ENCODE measurements around the gene PRKAB2.
"Not testable (repeated sequence)": the region's sequence is repeated elsewhere in the genome, so short reads cannot be mapped to it uniquely, and the experiment has no call there.

PRKAB2 gene, protein sequence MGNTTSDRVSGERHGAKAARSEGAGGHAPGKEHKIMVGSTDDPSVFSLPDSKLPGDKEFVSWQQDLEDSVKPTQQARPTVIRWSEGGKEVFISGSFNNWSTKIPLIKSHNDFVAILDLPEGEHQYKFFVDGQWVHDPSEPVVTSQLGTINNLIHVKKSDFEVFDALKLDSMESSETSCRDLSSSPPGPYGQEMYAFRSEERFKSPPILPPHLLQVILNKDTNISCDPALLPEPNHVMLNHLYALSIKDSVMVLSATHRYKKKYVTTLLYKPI

DNA sequence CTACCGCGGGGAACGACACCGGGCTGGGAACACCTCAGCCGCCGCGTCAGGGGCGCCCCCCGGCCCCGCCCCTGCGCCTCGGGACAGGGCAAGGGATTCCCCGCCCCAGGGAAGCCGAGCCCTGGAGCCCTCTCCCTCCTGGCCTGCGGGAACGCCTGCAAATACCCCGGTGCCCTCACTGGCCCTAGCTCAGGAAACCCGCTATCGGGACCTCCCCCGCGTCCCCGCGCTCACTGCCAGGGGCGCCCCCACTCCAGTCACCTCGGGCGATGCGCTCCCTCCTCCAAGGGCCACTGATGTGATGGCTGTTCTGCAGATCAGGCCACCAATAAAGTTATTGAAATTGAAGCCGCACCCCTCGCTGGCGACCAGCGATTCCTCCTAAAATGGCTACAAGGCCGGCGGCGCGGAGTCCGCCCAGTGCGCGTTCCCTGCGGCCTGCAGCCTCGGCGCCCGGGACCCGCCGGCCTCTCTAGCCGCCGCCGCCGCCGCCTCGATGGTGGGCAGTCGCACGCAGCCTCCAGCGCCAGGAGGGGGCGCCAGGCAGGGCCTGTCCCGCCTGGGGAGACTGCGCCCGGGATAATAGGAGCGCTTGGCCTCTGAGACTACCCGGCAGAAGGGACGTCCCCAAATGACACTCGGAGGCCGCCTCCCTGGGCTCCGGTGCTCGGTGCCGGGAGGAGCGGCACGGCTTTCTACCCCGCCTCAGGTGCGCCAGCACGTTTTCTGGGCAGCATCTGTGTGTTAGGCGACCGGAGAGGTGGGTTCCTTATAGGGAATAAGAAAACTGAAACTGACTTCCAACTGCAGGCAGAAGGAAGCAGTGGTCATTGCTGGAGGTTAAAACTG is at the start of gene PRKAB2:
TSS of gene PRKAB2 (minus strand) at position 303 of the 849 bp plus-strand sequence. CDS start 326 bp downstream, outside the sequence.
- DNase-seq, result peak; percentile 95

DNA sequence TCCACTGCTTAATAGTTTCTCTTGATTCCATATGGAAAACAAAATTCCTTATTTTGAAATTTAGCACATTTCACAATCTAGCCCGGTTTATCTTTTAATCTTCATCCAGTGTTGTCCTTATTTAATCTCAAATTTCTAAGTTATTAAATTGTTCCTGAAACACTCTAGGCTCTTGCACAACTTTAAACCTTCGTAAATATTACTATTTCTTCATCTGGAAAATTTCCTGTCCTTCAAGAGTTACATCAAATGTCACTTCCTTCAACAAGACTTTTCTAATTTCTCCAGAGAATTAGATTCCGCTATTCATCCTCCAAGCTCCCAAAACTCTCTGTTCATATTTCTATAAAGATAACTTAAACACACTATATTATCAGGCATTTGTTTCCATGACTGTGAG is 46.3 kb upstream of the PRKAB2 start:
- DNase-seq, result no peak

DNA sequence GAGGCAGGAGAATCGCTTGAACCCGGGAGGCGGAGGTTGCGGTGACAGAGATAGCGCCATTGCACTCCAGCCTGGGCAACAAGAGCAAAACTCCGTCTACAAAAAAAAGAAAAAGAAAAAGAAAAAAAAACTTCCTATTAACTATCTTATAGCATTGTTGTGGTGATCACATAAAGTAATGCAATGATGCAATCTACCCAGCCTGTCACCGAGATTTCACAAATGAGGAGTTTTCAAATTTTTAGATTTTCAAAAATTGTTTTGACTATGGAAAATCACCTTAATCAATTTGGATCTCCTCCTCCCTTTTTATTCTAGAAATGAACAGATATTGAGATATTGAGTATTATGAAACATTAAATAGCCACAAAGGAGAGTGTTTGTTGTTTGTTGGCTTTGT is 44.9 kb upstream of the PRKAB2 start:
- no peak for DNase-seq

DNA sequence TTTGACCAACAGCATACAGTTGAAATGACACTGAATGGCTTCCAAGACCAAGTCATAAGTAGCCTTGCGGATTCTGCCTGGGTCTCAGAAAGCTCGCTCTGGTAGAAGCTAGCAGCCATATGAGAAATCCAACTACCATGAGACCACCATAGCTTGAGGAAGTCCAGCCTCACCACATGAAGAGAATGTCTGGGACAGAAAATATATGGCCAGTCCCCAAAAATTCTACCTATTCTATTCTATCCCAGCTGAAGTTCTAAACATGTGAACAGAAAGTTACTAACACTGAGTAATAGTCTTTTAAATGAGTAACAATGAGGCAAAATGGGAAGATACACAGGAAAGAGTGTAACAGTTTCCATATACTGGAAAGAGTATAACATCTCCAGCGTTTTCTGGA is 43.9 kb upstream of the PRKAB2 start:
- DNase-seq, result no peak

DNA sequence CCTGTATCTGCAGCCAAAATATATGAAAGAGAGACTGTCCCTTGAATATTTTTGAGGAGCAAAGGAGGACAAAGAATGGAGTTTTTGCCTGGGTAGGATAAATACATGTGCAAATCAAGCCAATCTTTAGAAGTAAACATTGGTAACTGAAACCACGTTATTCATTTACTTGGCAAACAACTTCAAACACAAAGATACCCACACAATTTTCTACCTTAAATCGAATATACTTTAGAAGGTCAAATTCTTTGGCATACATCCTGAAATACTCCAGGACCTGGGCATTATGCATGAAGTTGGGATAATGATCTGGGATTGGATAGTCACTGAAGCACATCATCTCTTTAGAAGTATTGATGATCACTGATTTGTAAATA is 43.3 kb upstream of the PRKAB2 start:
- DNase-seq, result no peak

DNA sequence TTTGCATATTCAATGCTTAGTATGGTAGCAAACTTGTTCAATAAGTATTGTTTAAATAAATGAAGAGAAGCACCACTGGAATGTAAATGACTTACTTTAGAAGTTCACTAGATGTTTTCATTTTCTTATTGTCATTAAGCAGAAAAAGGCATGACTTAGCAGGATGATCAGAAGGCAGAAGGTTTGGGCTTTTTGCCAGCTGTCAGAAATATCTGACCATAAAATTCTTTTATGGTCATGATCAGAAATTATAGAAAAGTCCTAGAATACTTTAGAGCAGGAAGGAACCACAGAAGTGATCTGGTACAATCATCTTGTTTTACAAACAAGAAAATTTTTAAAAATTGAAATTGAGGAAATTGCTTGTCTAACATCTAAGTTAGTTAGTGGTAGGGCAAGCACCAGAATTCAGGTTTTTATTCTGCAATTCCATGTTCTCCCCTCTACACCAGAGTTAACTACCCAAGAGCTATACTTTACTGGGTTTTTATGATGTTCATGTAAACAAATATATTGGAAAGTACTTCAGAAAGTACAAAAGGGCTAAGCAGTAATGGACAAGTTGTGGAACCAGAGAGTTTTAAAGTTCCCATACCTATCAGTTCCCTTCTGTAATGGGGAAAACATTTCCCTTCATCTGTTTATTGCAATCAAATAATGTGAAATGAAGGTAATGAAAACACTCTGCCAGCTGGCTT is 42.7 kb upstream of the PRKAB2 start:
- no peak for DNase-seq

DNA sequence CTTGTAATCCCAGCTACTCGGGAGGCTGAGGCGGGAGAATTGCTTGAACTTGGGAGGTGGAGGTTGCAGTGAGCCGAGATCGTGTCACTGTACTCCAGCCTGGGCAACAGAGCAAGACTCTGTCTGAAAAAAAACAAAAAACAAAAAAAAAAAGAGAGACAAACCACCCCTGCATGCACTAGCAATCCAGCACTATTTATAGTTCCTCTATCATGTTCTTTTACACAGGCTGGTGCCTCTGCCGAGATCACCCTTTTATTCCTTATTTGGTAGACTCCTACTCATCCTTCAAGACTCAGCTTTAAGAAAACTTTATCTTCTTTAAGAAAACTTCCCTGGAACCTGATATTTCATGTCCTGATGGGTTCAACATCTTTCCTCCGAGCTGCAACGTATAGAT is 42.1 kb upstream of the PRKAB2 start:
- no peak for DNase-seq

DNA sequence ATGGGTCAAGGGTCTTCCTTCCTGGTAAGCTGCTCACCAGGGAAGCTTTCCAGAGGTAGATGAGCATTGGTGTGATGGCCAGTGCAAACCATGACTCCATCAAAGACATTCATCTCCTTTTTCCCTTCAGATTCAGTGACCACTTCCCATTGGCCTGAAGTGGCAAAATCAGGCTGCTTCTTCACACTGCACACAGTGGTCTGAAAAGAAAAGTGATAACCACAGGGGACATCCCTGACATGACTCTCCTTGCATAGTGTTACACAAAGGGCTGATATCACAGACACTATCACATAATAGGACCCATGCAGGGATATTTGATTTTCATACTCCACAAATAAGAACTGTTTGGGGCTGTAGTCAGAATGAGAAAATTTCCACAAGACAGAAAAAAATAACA is 41.0 kb upstream of the PRKAB2 start:
- DNase-seq, result no peak

DNA sequence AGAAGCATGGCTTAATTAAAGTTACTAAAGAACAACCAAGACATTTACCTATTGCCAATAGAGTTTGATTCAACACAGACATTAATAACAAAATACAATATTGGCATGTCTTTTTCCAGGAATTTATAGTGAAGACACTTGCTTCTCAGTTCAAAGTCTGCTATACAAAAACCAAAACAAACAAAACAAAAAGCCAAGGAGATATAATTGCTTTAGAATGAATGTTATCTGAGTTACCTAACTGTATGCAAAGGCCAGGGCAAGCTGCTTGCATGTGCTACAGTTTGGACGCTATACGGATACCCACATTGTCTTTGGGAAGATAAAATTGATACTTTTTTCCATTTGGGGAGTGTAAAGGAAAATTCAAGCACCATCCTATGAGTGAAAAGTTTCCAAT is 39.3 kb upstream of the PRKAB2 start:
- DNase-seq, result no peak

DNA sequence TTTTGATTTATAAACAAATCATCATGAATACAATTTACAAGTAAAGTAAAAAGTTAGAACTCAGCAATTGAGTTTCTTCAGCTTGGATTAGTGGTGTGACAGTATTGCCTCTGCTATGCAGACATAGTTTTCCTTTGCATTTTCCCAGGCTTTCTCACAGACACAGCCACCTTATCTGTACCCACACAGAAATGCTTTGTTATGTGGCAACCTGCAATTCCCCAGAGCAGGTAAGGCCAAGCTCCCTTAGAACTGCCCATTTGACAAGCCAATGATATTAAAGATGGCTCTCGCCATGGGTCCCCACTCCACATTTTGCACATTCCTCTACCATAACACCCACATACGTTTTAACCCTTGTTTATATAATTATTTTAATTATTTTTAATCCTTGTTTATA is 38.7 kb upstream of the PRKAB2 start:
- DNase-seq, result no peak

DNA sequence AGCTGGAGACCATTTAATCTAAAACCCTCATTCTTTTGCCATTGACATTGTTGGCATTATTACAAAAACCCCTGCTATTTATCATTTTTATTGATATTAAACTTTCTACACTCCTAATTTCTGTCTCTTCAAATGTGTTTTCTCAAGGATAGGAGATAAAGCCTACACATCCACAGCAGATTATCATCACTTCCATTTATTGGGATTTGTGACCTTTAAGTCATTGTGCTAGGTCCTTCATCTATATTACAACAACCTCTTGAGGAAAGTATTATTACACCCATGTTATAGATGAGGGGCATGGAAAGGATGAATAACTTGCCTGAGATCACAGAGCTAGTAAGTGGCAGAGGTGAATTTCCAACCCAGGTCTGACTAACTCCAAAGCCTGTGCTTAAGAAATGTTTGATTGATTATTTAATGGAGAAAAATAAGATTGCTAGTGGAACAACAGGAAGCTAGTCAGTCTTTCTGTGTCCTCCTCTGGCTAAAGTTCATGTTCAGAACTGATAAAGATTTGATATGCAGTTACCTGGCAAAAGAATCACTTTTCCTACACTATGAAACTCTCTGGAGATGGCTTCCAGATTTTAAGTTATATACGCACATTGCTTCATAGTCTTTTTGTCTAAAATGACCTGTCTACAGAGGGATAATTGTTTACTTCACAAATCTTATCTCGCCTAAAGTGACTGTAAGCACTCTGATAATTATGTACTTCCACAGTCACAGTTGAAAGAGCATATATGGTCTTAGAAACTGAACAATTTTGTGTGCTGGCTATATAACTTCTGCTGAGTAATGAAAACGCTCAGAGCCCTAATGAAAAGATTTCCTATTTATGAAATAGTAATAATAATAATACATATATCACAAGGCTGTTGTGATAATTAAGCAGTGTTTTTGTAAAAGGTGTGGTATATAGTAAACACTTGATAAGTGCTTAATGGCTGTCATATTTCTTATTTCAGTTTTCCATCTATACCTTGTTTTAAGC is 37.9 kb upstream of the PRKAB2 start:
- no peak for DNase-seq

DNA sequence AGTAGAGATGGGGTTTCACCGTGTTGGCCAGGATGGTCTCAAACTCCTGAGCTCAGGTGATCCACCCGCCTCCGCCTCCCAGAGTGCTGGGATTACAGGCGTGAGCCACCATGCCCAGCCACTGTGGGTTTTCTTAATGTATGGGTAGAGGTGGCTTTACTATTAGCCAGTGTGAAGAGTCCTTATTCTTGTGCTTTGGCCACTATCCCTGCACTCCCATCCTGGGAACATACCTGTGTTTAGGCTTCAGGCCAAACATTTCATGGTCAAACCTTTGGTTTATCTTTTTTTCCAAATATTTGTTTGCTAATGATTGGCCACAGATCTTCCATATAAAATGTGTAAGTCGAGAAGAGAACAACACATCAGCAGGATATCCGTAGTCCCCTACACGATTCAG is 36.3 kb upstream of the PRKAB2 start:
- no peak for DNase-seq

DNA sequence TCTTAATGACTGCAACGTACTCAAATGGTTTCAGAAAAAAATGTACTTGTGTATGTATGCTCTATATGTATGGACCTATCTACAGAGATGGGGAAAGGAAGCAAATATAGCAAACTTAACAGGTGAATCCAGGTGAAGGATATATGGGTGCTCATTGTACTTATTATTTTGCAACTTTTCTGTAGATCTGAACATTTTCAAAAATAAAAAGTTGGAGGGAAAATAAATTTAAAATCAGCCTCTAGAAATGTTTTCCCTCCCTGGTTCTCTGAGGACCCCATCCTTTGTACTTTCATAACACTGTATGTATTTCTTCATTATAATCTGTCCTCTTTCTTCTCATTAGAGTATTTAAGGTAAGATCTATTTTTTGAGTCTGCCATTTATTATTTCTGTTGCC is 34.9 kb upstream of the PRKAB2 start:
- no peak for DNase-seq

DNA sequence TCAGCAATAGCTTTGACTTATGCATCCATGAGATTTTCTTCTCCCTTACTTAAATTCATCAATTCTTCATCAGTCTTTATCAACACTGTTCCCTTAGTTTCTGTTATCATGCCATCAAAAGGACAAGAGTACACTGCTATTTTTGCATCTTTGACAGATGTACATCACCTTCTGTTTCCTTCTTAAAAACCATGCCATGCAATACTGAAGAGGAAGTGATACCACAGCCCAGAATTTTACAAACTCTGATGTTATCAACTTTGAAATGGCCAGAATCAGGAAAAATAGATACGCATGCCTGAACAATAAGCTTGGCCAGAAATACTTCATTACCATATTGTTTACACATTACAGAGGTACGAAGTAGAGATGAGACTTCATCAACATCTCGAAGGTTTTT is 31.8 kb upstream of the PRKAB2 start:
- DNase-seq, result no peak

DNA sequence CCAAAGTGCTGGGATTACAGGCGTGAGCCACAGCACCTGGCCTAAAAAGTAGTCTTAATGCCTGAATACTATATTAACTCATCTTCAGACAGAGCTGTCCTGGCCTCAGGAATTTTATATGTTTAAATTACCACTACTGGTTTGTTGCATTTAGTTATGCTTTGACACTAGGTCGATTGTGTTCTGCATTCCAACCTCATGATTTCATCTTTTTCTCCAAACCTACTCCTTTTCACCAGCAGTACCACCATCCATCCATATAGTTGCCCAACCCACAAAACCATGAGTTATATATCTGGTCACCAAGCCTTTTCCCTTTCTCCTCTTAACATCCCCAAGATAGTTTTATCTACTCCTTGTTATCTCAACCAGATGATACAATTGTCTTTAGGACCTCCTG is 30.3 kb upstream of the PRKAB2 start:
- no peak for DNase-seq

DNA sequence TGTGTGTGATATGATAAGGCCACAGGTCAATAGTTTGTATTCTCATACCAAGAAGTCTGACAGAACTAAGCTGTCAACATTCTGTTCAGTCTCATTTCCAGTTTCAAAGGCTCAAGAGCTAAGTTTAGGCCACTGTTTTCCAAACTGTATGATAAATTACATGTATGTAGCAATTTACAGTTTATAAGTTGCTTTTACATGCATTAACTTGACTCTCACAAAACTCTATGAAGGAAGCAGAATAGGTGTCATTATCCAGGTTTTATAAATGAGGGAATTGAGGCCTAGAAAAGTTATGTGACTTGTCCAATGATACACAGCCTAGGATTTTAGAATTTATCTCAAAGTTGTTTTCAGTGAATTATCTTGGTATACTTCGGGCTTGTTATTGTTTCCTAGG is 29.5 kb upstream of the PRKAB2 start:
- no peak for DNase-seq

DNA sequence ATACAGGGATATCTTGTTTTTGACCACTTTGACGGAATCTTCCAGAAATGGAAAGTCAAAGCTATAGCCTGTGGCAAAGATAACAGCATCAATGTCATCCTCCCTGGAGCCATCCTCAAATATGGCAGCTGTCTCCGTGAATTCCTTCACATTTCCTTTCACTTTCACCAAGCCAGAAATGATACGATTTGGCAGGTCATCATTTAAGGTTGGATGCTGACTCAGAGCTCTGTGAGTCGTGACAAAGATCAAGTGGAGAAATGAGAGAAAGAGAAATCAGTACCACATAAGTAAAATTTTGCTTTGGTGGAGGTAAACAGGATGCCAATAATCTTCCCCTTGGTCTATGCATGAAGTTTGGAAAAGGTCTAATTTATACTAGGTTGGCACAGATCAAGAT is 29.0 kb upstream of the PRKAB2 start:
- no peak for DNase-seq

DNA sequence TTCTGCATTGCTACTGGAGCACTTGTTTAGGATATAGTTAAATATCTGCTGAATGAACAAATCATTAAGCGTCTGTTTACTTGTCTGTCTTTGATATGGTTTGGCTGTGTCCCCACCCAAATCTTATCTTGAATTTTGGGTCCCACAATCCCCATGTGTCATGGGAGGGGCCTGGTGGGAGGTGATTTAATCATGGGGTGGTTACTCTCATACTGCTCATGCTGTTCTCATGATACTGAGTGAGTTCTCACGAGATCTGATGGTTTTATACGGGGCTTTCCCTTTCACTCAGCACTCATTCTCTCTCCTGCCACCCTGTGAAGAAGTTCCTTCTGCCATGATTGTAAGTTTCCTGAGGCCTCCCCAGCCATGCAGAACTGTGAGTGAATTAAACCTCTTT is 25.1 kb upstream of the PRKAB2 start:
- DNase-seq, result not testable (repeated sequence)

DNA sequence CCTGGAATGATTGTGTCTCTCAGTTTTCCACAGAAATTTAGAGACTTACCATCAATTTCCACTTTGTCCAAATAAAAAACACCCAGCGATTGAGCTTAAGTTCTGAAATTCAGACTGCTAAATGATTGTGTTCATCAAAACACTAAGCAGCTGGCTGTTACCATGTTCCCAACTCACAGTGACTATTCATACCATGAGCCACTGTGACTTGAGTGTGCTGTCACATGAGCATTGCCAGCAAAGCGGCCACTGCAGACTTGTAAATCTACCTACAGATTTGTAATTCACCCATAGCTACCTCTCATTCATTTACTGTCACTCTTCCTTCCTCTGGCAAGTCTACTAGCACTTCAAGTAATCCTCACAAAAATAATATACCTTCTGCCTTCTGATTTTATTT is 17.2 kb upstream of the PRKAB2 start:
- no peak for DNase-seq

DNA sequence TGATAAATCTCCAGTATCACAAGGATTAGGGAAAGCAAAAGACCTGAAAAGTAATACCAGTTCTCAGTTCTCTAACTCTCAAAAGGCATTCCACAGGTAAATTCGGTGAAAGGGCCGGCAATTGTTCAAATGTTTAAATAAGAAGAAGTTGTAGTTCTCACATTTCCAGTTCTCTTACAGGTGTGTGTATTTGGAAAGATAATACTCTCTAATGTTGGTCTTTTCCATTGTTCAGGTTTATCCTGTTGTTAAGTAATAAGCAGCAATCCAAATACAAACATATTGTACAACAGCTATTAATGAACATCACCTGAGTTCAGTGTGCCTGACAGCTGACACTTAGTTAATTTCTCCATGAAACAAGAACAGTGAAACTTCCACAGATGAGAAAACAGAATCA is 13.2 kb upstream of the PRKAB2 start:
- DNase-seq, result no peak

DNA sequence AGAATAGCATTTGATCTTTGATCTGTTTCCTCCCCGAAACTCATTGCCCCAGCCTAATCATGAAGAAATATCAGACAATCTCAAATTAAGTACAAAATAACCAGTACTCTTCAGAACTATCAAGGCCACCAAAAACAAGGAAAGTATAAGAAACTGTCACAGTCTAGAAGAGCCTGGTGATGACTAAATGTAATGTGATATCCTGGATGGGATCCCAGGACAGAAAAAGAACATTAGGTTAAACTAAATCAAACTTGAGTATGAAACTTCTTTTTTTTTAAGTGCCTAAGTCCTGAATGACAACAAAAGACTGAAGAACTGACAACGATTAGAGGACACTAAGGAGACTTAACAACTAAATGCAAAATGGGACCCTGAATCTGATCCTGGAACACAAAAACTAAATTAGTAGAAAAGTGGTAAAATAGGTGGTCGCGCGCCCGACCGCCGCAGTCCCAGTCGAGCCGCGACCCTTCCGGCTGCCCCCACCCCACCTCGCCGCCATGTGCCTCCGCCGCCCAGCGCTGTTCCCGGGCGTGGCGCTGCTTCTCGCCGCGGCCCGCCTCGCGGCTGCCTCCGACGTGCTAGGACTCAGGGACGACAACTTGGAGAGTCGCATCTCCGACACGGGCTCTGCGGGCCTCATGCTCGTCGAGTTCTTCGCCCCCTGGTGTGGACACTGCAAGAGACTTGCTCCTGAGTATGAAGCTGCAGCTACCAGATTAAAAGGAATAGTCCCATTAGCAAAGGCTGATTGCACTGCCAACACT is 5.5 kb upstream of the PRKAB2 start:
- DNase-seq, result no peak
